GM15510 (cell line): ENCODE measurements around the gene SLC37A2.

Source experiments
- POLR2A ChIP-seq: IDR thresholded peaks from 3 replicates; pipeline ENCODE4 v1.6.1; 2011; ENCODE audit warnings: borderline replicate concordance; ENCODE audit not compliant: insufficient read length; ENCODE audit errors: extremely low read depth

SLC37A2 gene

DNA sequence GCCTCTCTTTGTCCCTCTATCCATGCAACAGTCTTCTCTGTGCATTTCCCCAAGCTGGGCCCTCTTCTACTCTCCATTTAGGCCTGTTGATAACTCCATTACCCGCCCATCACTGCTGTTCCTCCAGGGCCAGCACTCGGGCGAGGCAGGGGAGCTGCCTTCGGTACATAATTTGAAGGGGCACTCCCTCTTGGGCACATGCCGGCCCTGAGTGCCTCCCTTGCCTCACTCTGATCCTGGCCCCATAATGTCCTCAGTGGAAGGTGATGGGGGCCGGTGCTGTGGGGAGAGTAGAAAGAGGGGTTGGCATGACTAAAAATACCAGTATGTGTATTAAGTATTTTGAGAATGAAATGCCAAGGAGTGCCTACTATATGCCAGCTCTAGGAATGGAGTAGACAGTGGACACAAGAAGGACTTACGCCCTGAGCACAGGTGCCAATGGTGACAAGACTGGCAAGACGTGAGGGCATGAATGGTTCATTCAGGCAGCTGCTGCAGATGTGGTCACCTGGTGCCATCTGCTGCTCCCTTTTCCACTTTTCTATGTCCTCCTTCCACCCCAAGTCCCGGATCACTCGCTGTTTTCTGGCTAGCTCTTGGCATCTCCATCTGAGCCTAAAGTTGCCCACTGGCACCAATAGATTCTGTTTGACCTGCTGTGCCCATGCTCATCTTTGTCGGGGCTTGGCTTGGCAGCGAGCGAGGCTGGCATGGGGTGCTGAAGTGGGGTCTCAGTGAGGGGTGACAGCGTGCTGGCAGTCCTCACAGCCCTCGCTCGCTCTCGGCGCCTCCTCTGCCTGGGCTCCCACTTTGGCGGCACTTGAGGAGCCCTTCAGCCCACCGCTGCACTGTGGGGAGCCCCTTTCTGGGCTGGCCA, 25.7 kb downstream of the SLC37A2 start:
- no peak for TF ChIP-seq POLR2A

DNA sequence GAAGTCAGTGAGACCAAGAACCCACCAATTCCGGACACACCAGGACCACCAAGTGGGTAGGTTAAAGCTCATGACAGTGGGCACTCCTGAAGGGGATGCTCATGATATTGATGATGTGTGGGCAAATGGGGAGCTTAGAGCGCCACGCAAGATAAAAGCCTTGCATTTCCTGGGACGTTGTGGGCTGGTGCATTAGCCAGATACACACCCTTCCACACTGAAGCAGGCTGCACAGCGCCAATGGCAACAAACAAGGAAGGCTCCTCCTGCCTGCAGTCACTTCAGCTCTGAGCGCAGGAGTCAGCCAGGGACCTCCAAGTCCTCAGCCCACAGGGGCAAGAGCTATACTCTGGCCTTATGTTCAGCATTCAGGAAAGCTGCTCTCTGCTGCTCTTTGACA, 27.7 kb downstream of the SLC37A2 start:
- no peak for TF ChIP-seq POLR2A

DNA sequence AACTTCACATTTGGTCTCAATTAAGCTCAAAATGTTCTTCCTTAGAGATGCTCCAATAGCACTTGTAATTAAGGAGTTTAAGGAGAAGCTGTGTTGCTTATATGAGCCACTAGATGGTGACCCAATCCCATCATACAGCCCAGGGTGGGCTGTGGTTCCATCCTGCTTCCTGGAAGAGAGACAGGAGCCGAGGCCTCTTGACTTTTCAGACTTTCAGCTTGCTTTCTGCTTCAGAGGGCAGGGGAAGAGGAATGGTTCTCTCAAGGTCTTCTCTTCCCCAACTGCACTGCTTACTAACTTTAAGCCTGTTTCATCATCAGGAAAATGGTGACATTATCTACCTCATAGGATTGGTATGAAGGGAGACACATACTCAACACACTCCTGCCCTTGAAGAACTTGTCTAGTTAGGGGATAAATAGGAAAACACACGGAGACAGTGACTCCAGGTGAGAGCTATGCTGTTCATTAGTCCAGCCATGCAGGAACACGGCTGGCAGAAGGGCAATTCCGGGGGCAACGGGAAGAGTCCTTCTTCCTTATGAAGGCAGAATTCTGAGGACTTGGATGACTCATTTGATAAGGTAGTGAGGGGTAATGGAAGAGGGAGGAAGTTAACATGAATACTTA, 28.3 kb downstream of the SLC37A2 start:
- no peak for TF ChIP-seq POLR2A

DNA sequence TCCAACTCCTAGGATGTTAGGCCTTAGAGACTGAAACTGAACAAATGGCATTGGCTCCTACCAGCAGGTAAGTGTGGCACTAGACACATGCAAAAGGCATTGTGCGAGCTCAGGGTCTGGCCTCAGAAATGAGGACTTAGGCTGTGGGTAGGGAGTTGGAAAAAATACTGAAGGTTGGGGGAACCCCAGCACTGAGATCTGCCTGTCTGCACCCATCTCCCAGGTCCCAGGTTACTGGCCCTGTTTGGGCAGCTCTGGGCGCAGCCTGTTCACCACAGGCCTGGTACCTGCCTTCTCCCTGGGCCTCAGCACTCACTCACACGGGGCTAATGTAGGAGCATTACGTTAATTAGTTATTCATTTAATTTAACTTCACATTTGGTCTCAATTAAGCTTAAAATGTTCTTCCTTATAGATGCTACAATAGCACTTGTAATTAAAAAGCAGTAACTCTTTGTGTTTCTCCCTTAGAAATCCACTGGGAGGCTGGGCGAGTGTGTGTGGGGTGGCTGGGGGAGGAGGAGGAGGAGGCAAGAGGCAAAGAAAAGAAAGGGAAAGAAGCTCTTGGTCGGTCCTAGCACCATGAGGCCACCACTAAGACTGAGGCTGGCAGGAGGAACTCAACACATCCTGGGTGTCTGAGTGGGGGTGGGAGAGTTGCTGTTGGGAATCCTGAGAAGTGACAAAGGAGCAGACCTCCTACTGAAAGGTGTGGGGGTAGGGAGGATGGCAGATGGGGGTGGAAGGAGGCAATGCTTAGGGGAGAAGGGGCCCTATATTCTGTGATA, 29.0 kb downstream of the SLC37A2 start:
- TF ChIP-seq POLR2A: no peak

DNA sequence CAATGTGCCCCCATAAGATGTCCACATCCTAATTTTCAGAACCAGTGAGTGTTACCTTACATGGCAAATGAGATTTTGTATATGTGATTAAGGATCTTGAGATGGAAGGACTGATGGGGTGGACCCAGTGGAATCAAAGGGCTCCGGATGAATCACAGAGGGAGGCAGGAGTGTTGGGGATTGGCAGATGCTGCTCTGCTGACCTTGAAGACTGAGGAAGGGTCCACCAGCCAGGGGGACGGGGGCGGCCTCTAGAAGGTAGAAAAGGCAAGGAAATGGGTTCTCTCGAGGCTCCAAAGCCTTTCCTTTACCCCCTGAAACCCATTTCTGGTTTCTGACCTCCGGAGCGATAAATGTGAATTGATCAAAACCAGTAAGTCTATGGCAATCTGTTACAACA, 29.6 kb downstream of the SLC37A2 start:
- no peak for TF ChIP-seq POLR2A

DNA sequence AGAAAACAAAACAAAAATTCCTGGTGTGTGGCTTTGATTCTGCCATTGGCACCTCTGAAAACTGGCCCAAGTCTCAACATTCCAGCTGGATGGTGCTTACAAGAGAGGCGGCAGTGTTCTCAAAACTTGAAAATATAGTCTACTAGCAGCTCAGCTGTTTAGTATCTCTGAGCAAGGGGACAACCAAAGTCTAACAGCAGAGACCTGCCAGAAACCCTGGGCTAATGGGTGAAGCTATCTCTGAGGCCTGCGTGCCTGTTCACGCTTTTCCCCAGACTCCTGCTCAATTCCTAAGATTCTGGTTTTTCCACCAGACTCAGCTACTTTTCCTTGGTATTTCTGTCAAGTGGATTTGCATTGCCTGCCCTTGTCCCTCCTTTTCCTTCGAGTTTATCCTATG, 30.4 kb downstream of the SLC37A2 start:
- TF ChIP-seq POLR2A: no peak

- no peak for TF ChIP-seq POLR2A
Observed at GRCh38 chr11:125094731-125095130, 31.6 kb downstream of the SLC37A2 start.

GRCh38 chr11:125100136-125100535, 37.0 kb downstream of the SLC37A2 start:
- no peak for TF ChIP-seq POLR2A

GRCh38 chr11:125101596-125101995, 38.5 kb downstream of the SLC37A2 start:
- no peak for TF ChIP-seq POLR2A

DNA sequence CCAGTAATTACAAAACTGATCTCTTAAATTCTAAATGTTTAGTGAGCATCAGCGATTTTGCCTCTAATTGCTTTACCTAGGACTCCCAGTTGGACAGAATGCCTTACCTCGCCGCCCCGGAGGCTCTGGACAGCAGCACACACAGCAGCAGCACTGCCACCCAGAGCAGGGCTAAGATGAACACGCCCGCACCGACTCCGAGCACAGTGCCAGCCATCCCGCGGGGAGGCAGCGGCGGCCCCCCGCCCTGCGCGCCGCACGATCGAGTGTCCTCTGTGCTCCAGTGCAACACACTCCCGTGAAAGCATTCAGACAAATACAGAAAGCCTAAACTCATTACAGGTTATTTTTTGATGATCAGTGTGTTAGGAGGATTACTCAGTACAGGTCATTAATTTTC, 38.9 kb downstream of the SLC37A2 start:
- TF ChIP-seq POLR2A: no peak

DNA sequence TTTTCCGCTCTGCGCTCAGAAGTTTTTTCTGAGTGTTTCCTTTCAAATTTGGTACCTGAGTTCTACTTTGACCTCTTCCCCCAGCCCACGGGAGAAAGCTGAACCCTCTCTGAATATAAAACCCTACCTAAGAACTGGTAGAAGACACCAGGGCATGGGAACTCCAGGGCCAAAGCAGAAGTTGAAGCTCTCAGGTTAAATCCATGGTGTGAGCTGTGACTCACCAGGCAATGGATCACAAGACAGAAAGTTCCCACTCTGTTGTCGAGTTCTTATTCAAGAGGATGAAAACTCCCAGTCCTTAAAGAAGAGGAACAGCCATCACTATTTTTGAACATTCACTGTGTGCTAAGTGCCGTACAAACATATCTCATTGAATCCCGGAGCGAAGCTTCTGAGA, 39.4 kb downstream of the SLC37A2 start:
- TF ChIP-seq POLR2A: no peak

DNA sequence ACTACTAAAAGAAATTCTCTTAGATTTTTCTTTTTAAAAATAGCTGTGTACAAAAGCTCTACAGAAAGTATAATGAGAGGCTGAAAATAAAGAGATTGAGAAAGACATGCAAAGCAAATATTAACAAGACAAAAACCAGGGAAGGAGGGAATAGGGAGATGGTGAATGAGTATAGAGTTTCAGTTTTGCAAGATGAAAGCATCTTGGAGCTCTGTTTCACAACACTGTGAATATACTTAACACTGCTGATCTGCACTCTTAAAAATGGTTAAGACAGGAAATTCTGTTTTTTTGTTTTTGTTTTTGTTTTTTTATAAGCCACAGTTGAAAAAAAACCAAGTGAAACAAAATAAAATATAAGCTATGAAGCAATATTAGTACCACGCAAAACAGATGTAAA, 42.8 kb downstream of the SLC37A2 start:
- no peak for TF ChIP-seq POLR2A

- no peak for TF ChIP-seq POLR2A
Observed at GRCh38 chr11:125108469-125108868, 45.4 kb downstream of the SLC37A2 start.

- no peak for TF ChIP-seq POLR2A
Observed at GRCh38 chr11:125110506-125110905, 47.4 kb downstream of the SLC37A2 start.

DNA sequence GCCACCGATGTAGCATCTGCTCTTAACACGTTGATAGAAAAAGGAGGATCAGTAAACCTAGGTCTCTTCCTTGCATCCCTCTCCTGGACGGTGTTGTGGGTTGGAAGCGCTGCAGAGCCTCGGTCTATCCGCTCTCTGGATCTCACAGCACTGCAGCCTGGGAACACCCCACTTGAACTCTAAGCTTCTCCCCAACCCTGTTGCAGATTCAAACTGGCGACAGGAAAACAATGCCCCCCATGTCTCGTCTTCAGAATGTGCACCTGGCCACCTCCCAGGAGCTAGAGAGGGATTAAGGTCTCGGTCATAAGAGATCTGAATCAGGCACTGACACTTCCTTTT, 47.9 kb downstream of the SLC37A2 start:
- TF ChIP-seq POLR2A: no peak

- TF ChIP-seq POLR2A: peak; percentile 56
Observed at GRCh38 chr11:125111343-125112207, 48.5 kb downstream of the SLC37A2 start, which contains the start of gene TMEM218. TMEM218 (minus strand) TSS chr11:125111626; CDS start chr11:125102241, 9,385 bp downstream.
